ENCODE results near the gene SMC2.
A peak's percentile ranks its signal among the peaks of the same experiment; 100 is the strongest.

SMC2 gene

DNA sequence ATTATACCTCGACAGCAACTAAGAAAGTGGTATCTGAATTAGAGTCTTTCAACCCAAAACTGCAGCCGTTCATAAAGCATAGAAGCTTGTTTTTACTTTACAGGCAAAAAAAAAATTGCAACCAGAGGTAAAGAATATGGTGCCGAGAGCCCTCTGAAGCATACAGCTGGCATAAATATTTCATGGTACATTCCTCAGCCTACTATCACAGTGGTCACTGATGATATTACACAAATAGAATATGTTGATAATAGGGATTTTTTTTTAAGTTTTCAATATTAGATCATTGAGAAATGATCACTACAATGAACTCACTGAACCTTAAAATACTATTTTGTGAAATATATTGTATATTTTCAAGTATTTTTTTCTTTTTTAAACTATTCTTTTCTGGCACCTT, 6.2 kb upstream of the SMC2 start:
- H3K4me3 ChIP-seq (ENCODE audit: low read depth, low read length), result no peak overlapping the region
- in situ Hi-C loops (cut with HindIII; ENCODE audit: low sequenced_read_pairs), result no loop called here
- TF ChIP-seq, protein P1, sequence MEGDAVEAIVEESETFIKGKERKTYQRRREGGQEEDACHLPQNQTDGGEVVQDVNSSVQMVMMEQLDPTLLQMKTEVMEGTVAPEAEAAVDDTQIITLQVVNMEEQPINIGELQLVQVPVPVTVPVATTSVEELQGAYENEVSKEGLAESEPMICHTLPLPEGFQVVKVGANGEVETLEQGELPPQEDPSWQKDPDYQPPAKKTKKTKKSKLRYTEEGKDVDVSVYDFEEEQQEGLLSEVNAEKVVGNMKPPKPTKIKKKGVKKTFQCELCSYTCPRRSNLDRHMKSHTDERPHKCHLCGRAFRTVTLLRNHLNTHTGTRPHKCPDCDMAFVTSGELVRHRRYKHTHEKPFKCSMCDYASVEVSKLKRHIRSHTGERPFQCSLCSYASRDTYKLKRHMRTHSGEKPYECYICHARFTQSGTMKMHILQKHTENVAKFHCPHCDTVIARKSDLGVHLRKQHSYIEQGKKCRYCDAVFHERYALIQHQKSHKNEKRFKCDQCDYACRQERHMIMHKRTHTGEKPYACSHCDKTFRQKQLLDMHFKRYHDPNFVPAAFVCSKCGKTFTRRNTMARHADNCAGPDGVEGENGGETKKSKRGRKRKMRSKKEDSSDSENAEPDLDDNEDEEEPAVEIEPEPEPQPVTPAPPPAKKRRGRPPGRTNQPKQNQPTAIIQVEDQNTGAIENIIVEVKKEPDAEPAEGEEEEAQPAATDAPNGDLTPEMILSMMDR (IDR thresholded peaks at IDR 0.05; ENCODE audit: low read depth, low read length), result no peak
- DNase-seq (ENCODE audit: low read depth, low spot score), result no peak

DNA sequence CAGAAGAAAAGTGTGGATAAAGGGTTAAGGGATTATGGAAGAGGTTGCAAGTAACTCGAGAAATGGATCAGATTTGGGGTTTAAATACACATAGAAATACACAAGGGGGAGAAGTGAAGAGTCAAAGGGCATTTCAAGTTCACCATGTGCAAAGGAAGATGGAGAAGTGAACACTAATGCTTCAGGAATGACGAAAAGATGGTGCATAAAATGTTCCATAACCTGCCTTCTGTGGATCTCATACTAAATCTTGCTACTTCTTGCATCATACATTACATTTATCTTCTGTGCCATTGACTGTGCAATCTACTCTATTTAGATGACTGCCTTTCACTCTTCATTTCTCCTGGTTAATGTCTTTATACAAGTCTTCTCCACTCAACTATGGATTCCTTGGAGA, 5.7 kb upstream of the SMC2 start:
- TF ChIP-seq, protein P1 (IDR thresholded peaks at IDR 0.05; ENCODE audit: low read depth, low read length), result no peak
- in situ Hi-C loops (cut with HindIII; ENCODE audit: low sequenced_read_pairs), result no loop called here
- no peak for DNase-seq (ENCODE audit: low read depth, low spot score)
- no peak overlapping the region for H3K4me3 ChIP-seq (ENCODE audit: low read depth, low read length)

DNA sequence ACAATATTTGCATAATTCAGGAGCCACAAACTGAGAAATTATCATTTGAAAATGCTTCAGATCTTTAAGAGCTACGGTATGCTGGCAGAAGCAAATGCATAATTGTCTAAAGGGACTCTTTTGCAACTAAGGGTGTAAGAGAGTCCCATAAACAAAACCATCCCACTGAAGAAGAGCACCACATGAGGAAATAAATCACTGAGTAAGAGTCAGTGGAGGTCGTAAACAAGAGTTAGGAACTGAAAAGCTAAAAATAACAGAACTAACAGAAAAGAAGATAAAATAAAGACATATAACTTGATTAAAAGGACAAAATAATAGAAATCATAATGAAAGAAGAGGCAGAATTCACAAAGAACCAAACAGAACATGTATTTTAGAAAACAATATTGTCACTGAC, 3.5 kb upstream of the SMC2 start:
- no peak overlapping the region for H3K4me3 ChIP-seq (ENCODE audit: low read depth, low read length)
- TF ChIP-seq, protein P1 (IDR thresholded peaks at IDR 0.05; ENCODE audit: low read depth, low read length), result no peak
- in situ Hi-C loops (cut with HindIII; ENCODE audit: low sequenced_read_pairs), result no loop called here
- no peak for DNase-seq (ENCODE audit: low read depth, low spot score)

DNA sequence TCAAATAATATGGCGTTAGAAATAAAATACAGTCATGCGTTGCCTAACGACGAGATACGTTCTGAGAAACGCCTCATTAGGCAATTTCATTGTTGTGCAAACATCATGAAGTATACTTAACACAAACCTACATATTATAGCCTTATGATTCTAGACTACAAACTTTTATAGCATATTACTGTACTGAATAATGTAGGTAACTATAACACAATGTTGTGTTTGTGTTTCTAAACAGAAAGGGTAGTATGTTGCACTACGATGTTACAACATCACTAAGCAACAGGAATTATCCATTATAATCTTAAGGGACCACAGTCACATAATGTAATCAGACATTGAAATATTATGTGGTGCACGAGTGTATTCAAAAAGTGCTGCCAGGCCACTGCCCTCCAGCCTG, 3.0 kb upstream of the SMC2 start:
- TF ChIP-seq, protein P1 (IDR thresholded peaks at IDR 0.05; ENCODE audit: low read depth, low read length), result no peak
- in situ Hi-C loops (cut with HindIII; ENCODE audit: low sequenced_read_pairs), result no loop called here
- peak; percentile 25 for DNase-seq (ENCODE audit: low read depth, low spot score)
- no peak overlapping the region for H3K4me3 ChIP-seq (ENCODE audit: low read depth, low read length)

DNA sequence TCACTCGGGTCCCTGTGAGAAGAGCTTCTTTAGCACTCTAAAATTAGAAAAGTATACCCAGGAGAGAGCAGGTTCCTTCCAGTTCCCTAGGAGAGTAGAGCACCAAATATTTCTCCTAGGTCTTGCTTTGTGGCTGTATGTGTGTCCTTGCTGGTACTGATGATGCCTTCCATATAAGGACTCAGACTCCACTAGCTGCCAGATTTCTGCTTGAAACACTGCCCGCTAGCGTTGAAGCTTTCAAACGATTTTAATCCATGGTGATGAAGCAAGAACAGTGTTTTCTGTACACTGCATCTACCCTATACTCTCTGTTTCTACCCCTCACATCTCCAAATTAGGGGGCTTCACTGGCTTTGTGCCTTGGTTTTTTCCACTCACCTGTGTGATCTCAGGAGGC, 2.4 kb upstream of the SMC2 start:
- TF ChIP-seq, protein P1 (IDR thresholded peaks at IDR 0.05; ENCODE audit: low read depth, low read length), result peak; percentile 32
- in situ Hi-C loops (cut with HindIII; ENCODE audit: low sequenced_read_pairs), result no loop called here
- DNase-seq (ENCODE audit: low read depth, low spot score), result peak; percentile 67
- no peak overlapping the region for H3K4me3 ChIP-seq (ENCODE audit: low read depth, low read length)

DNA sequence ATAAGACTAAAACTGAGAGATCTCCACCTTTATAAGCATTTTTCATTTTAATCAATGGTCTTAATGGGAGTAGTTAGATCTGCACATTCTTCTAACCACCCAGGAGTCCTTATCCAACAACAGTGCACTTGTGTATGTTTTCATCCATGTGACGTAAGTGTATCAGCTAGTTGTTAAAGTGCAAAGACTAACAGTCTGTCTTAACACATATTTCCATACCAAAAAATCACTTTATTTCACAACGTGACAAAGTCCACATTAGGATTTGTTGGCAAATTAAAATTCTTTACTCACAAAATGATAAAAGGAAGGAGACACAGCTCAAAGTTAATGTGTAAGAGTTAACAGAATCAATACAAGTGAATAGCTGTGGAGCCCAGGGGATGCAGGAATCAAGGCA, 1.9 kb upstream of the SMC2 start:
- in situ Hi-C loops (cut with HindIII; ENCODE audit: low sequenced_read_pairs), result no loop called here
- no peak overlapping the region for H3K4me3 ChIP-seq (ENCODE audit: low read depth, low read length)
- TF ChIP-seq, protein P1 (IDR thresholded peaks at IDR 0.05; ENCODE audit: low read depth, low read length), result no peak
- no peak for DNase-seq (ENCODE audit: low read depth, low spot score)
